Mesendoderm (in vitro differentiated cells): ENCODE measurements around the gene SH2D7.

Experiments
- DNase-seq: peaks from one replicate; pipeline ENCODE4 v3.0.0; 2013
- H2AK5ac ChIP-seq: 2 replicates; pipeline ENCODE4 v1.6.1; 2013; ENCODE audit warnings: low read length, inconsistent platforms
- H2BK120ac ChIP-seq: 2 replicates; pipeline ENCODE4 v1.6.1; 2013; ENCODE audit warnings: low read depth, mild to moderate bottlenecking, low read length, moderate library complexity, mixed read lengths
- H2BK15ac ChIP-seq: replicated peaks from 2 replicates; pipeline ENCODE4 v1.6.1; 2013; ENCODE audit warnings: low read depth, mild to moderate bottlenecking, moderate library complexity
- H2BK5ac ChIP-seq: 2 replicates; pipeline ENCODE4 v1.6.1; 2013; ENCODE audit warnings: low read length, inconsistent platforms
- H3K18ac ChIP-seq: 2 replicates; pipeline ENCODE4 v1.6.1; 2013; ENCODE audit warnings: mild to moderate bottlenecking, low read length, mixed read lengths
- H3K23ac ChIP-seq: one replicate; pipeline ENCODE4 v1.6.1; 2013; ENCODE audit warnings: low read length
- H3K27ac ChIP-seq: 2 replicates; pipeline ENCODE4 v1.5.1; 2013; ENCODE audit warnings: low read depth, mild to moderate bottlenecking, inconsistent platforms, low read length, moderate library complexity
- H3K27me3 ChIP-seq: 2 replicates; pipeline ENCODE4 v1.6.1; 2013; ENCODE audit warnings: low read length, control low read depth, mild to moderate bottlenecking, inconsistent platforms; ENCODE audit not compliant: insufficient read depth, poor library complexity
- H3K36me3 ChIP-seq: 2 replicates; pipeline ENCODE4 v1.6.1; 2013; ENCODE audit warnings: low read length, inconsistent platforms; ENCODE audit not compliant: control insufficient read depth, insufficient read depth
- H3K4ac ChIP-seq: one replicate; pipeline ENCODE4 v1.6.1; 2013; ENCODE audit warnings: low read depth, mild to moderate bottlenecking, low read length, moderate library complexity
- H3K4me1 ChIP-seq: 2 replicates; pipeline ENCODE4 v1.6.1; 2013; ENCODE audit warnings: low read depth, low read length, inconsistent platforms; ENCODE audit not compliant: control insufficient read depth
- H3K4me2 ChIP-seq: 2 replicates; pipeline ENCODE4 v1.6.1; 2013; ENCODE audit warnings: low read length
- H3K4me3 ChIP-seq: 2 replicates; pipeline ENCODE4 v1.5.1; 2013; ENCODE audit warnings: mild to moderate bottlenecking, low read length
- H3K56ac ChIP-seq: one replicate; pipeline ENCODE4 v1.6.1; 2013; ENCODE audit warnings: low read length
- H3K79me1 ChIP-seq: 2 replicates; pipeline ENCODE4 v1.6.1; 2013; ENCODE audit warnings: low read length, inconsistent platforms
- H3K79me2 ChIP-seq: 2 replicates; pipeline ENCODE4 v1.6.1; 2013; ENCODE audit warnings: mild to moderate bottlenecking, low read length; ENCODE audit not compliant: control insufficient read depth, insufficient read depth
- H3K9ac ChIP-seq: 2 replicates; pipeline ENCODE4 v1.6.1; 2013; ENCODE audit warnings: low read length, inconsistent platforms
- H4K5ac ChIP-seq: one replicate; pipeline ENCODE4 v1.6.1; 2013; ENCODE audit warnings: low read length
- H4K8ac ChIP-seq: one replicate; pipeline ENCODE4 v1.6.1; 2013; ENCODE audit warnings: low read depth, mild to moderate bottlenecking, control low read depth, low read length, moderate library complexity
- WGBS: extraction: QIAGEN DNeasy Blood & Tissue Kit; methylation state at CpG from one replicate; pipeline ENCODE4 v1.1.7; 2013; ENCODE audit warnings: low lambda C conversion rate, missing lambda C conversion rate; ENCODE audit not compliant: insufficient coverage; ENCODE audit errors: extremely low coverage; 5-methylcytosine and 5-hydroxymethylcytosine counted together

SH2D7 gene

GRCh38 chr15:78120523-78120922 lies 28.2 kb downstream of the SH2D7 start:
- H3K9ac ChIP-seq: no peak overlapping the region
- no peak overlapping the region for H4K8ac ChIP-seq
- no peak overlapping the region for H3K4me3 ChIP-seq
- no peak overlapping the region for H3K4me2 ChIP-seq
- no peak overlapping the region for H4K5ac ChIP-seq
- no peak overlapping the region for H3K27ac ChIP-seq
- no peak overlapping the region for H3K23ac ChIP-seq
- no peak overlapping the region for H3K56ac ChIP-seq
- no peaks in the 10 kb centered on the region for H3K27me3 ChIP-seq
- H3K36me3 ChIP-seq: no peaks in the 10 kb centered on the region
- no CpG with 5 or more reads among the region's 5 CpGs for WGBS
- H2BK120ac ChIP-seq: no peak overlapping the region
- H2BK15ac ChIP-seq: no peak overlapping the region
- H2AK5ac ChIP-seq: no peak overlapping the region
- no peaks in the 10 kb centered on the region for H3K79me1 ChIP-seq
- no peaks in the 10 kb centered on the region for H3K4me1 ChIP-seq
- no peak overlapping the region for H2BK5ac ChIP-seq
- H3K4ac ChIP-seq: no peak overlapping the region
- no peaks in the 10 kb centered on the region for H3K79me2 ChIP-seq
- no peak for DNase-seq
- no peak overlapping the region for H3K18ac ChIP-seq

GRCh38 chr15:78125267-78125666 lies 32.9 kb downstream of the SH2D7 start:
- WGBS: no CpG with 5 or more reads among the region's 3 CpGs
- H3K4me1 ChIP-seq: no peaks in the 10 kb centered on the region
- H4K5ac ChIP-seq: no peak overlapping the region

GRCh38 chr15:78127882-78128281 lies 35.5 kb downstream of the SH2D7 start:
- H2BK15ac ChIP-seq: no peak overlapping the region
- no peak overlapping the region for H3K4ac ChIP-seq
- H3K4me2 ChIP-seq: no peak overlapping the region
- no peak overlapping the region for H3K56ac ChIP-seq
- no peak for DNase-seq
- no peak overlapping the region for H2BK5ac ChIP-seq
- no peak overlapping the region for H3K4me3 ChIP-seq
- no peak overlapping the region for H3K27ac ChIP-seq
- no CpG with 5 or more reads among the region's 2 CpGs for WGBS
- H3K79me2 ChIP-seq: no peaks in the 10 kb centered on the region
- no peak overlapping the region for H4K5ac ChIP-seq
- H2BK120ac ChIP-seq: no peak overlapping the region
- H3K79me1 ChIP-seq: no peaks in the 10 kb centered on the region
- H3K9ac ChIP-seq: no peak overlapping the region
- H3K18ac ChIP-seq: no peak overlapping the region
- no peaks in the 10 kb centered on the region for H3K36me3 ChIP-seq
- no peak overlapping the region for H3K23ac ChIP-seq
- no peak overlapping the region for H2AK5ac ChIP-seq
- H4K8ac ChIP-seq: no peak overlapping the region
- no peaks in the 10 kb centered on the region for H3K27me3 ChIP-seq
- no peaks in the 10 kb centered on the region for H3K4me1 ChIP-seq

More at GRCh38 chr15:78125267-78125666, 32.9 kb downstream of the SH2D7 start:
- Histone ChIP-seq H3K79me1 (no peaks in the 10 kb centered on the region), H3K56ac (no peak overlapping the region), H2BK120ac (no peak overlapping the region), H3K4me3 (no peak overlapping the region), H4K8ac (no peak overlapping the region), H2BK15ac (no peak overlapping the region), H3K27me3 (no peaks in the 10 kb centered on the region), H3K36me3 (no peaks in the 10 kb centered on the region), H3K79me2 (no peaks in the 10 kb centered on the region), H3K4ac (no peak overlapping the region), H3K23ac (no peak overlapping the region), H2AK5ac (no peak overlapping the region), H3K9ac (no peak overlapping the region), H3K18ac (no peak overlapping the region), H2BK5ac (no peak overlapping the region), H3K27ac (no peak overlapping the region), H3K4me2 (no peak overlapping the region)
- no peak for DNase-seq

GRCh38 chr15:78129077-78129750 lies 36.9 kb downstream of the SH2D7 start:
- DNase-seq: no peak
- Histone ChIP-seq H3K23ac (no peak overlapping the region), H3K36me3 (no peaks in the 10 kb centered on the region), H3K27me3 (no peaks in the 10 kb centered on the region), H3K27ac (no peak overlapping the region), H3K9ac (no peak overlapping the region), H4K5ac (no peak overlapping the region), H2BK5ac (no peak overlapping the region), H2BK120ac (no peak overlapping the region), H3K18ac (no peak overlapping the region), H4K8ac (no peak overlapping the region), H2AK5ac (no peak overlapping the region), H3K4me1 (no peaks in the 10 kb centered on the region), H3K79me1 (no peaks in the 10 kb centered on the region), H2BK15ac (no peak overlapping the region), H3K4ac (no peak overlapping the region), H3K56ac (no peak overlapping the region), H3K4me2 (no peak overlapping the region), H3K4me3 (no peak overlapping the region), H3K79me2 (no peaks in the 10 kb centered on the region)
- no CpG with 5 or more reads among the region's 8 CpGs for WGBS

- Histone ChIP-seq H3K18ac (no peak overlapping the region), H3K27me3 (no peaks in the 10 kb centered on the region), H2BK15ac (no peak overlapping the region), H3K36me3 (no peaks in the 10 kb centered on the region), H2AK5ac (no peak overlapping the region), H3K56ac (peak overlapping the region; percentile 86), H4K8ac (no peak overlapping the region), H3K79me2 (no peaks in the 10 kb centered on the region), H4K5ac (no peak overlapping the region), H2BK120ac (no peak overlapping the region), H3K4me3 (no peak overlapping the region), H3K4me2 (no peak overlapping the region), H3K9ac (no peak overlapping the region), H3K27ac (no peak overlapping the region), H3K4ac (no peak overlapping the region), H3K79me1 (no peaks in the 10 kb centered on the region), H2BK5ac (no peak overlapping the region), H3K23ac (no peak overlapping the region), H3K4me1 (no peaks in the 10 kb centered on the region)
- DNase-seq: no peak
- no CpG with 5 or more reads among the region's 5 CpGs for WGBS
Measured at GRCh38 chr15:78129751-78130287, 37.5 kb downstream of the SH2D7 start.
